WTC11 (cell line): ENCODE results near the gene MRPS10.

Experiments
- CREB1 ChIP-seq: sonication (generic); formaldehyde crosslinking; IDR thresholded peaks from 2 replicates; pipeline ENCODE4 v1.8.0; 2023; ENCODE audit warnings: mild to moderate bottlenecking, missing genetic modification reagents
- ESRRA ChIP-seq: sonication (generic); formaldehyde crosslinking; IDR thresholded peaks from 2 replicates; pipeline ENCODE4 v1.8.1; 2022; ENCODE audit warnings: mild to moderate bottlenecking, missing genetic modification reagents, borderline replicate concordance
- JAZF1 ChIP-seq: fragments of 250-450 bp; sonication (Bioruptor Pico); IDR thresholded peaks from 2 replicates; pipeline ENCODE4 v1.9.0; 2021; ENCODE audit warnings: moderate library complexity, mild to moderate bottlenecking, inconsistent platforms
- JUN ChIP-seq: sonication (generic); formaldehyde crosslinking; IDR thresholded peaks from 2 replicates; pipeline ENCODE4 v1.8.0; 2023; ENCODE audit warnings: mild to moderate bottlenecking, missing genetic modification reagents
- KAT7 ChIP-seq: sonication (generic); formaldehyde crosslinking; IDR thresholded peaks from 2 replicates; pipeline ENCODE4 v1.8.1; 2023; ENCODE audit warnings: missing genetic modification reagents, mild to moderate bottlenecking, borderline replicate concordance
- SOX15 ChIP-seq: fragments of 250-450 bp; sonication (Bioruptor Pico); IDR thresholded peaks from 2 replicates; pipeline ENCODE4 v1.9.0; 2021; ENCODE audit warnings: mild to moderate bottlenecking
- TEAD1 ChIP-seq: sonication (generic); formaldehyde crosslinking; IDR thresholded peaks from 2 replicates; pipeline ENCODE4 v1.8.0; 2022; ENCODE audit warnings: mild to moderate bottlenecking, missing genetic modification reagents
- ZNF121 ChIP-seq: sonication (generic); formaldehyde crosslinking; IDR thresholded peaks from 2 replicates; pipeline ENCODE4 v1.8.0; 2023; ENCODE audit warnings: missing genetic modification reagents
- ZNF138 ChIP-seq: sonication (generic); formaldehyde crosslinking; conservative IDR thresholded peaks from 2 replicates; pipeline ENCODE4 v1.8.1; 2022; ENCODE audit warnings: mild to moderate bottlenecking, moderate library complexity, missing genetic modification reagents
- ZNF396 ChIP-seq: fragments of 250-450 bp; sonication (Bioruptor Pico); IDR thresholded peaks from 2 replicates; pipeline ENCODE4 v1.8.0; 2021; ENCODE audit warnings: mild to moderate bottlenecking, moderate library complexity, borderline replicate concordance
- ZNF423 ChIP-seq: fragments of 250-450 bp; sonication (Bioruptor Pico); IDR thresholded peaks from 2 replicates; pipeline ENCODE4 v2.1.2; 2022; ENCODE audit warnings: mild to moderate bottlenecking, moderate library complexity
- TF ChIP-seq, protein P1 (sequence below): fragments of 200-600 bp; IDR thresholded peaks from 2 replicates; pipeline ENCODE4 v1.8.0; 2022; ENCODE audit warnings: antibody characterized with exemption
- TF ChIP-seq, protein P2 (sequence below): sonication (generic); formaldehyde crosslinking; IDR thresholded peaks from 2 replicates; pipeline ENCODE4 v1.8.1; 2022; ENCODE audit warnings: mild to moderate bottlenecking, missing genetic modification reagents, moderate library complexity, borderline replicate concordance
- TF ChIP-seq, protein P3 (sequence below): sonication (generic); formaldehyde crosslinking; conservative IDR thresholded peaks from 2 replicates; pipeline ENCODE4 v1.8.1; 2022; ENCODE audit warnings: mild to moderate bottlenecking, missing genetic modification reagents

DNA sequence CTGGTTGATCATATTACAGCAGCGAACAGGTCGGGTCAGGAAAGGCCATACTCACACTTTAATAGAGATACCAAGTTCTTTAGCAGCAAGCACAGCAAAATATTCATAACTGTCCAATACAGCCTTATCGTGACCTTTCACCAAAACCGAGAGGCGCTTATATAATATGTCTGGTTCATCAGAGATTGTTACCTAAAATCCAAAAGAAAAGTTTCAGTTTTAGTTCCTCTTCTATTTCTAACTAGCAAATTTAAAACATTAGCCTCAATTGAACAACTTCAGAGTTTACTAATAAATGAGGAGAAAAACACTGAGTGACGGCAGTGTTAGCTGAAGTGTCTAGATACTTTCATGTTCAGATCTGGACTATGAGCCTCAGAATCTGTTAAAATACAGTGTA, 5.9 kb downstream of the MRPS10 start:
- TF ChIP-seq, protein P1, sequence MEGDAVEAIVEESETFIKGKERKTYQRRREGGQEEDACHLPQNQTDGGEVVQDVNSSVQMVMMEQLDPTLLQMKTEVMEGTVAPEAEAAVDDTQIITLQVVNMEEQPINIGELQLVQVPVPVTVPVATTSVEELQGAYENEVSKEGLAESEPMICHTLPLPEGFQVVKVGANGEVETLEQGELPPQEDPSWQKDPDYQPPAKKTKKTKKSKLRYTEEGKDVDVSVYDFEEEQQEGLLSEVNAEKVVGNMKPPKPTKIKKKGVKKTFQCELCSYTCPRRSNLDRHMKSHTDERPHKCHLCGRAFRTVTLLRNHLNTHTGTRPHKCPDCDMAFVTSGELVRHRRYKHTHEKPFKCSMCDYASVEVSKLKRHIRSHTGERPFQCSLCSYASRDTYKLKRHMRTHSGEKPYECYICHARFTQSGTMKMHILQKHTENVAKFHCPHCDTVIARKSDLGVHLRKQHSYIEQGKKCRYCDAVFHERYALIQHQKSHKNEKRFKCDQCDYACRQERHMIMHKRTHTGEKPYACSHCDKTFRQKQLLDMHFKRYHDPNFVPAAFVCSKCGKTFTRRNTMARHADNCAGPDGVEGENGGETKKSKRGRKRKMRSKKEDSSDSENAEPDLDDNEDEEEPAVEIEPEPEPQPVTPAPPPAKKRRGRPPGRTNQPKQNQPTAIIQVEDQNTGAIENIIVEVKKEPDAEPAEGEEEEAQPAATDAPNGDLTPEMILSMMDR, result no peak
- TF ChIP-seq, protein P2, sequence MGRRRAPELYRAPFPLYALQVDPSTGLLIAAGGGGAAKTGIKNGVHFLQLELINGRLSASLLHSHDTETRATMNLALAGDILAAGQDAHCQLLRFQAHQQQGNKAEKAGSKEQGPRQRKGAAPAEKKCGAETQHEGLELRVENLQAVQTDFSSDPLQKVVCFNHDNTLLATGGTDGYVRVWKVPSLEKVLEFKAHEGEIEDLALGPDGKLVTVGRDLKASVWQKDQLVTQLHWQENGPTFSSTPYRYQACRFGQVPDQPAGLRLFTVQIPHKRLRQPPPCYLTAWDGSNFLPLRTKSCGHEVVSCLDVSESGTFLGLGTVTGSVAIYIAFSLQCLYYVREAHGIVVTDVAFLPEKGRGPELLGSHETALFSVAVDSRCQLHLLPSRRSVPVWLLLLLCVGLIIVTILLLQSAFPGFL (CRISPR knock-in tag), result no peak
- no peak for TF ChIP-seq ZNF138 (CRISPR knock-in tag)
- TF ChIP-seq CREB1 (CRISPR knock-in tag), result no peak
- no peak for TF ChIP-seq JAZF1 (CRISPR knock-in tag)
- TF ChIP-seq ZNF121, result no peak
- no peak for TF ChIP-seq KAT7 (CRISPR knock-in tag)
- TF ChIP-seq SOX15 (CRISPR knock-in tag), result no peak
- TF ChIP-seq, protein P3, sequence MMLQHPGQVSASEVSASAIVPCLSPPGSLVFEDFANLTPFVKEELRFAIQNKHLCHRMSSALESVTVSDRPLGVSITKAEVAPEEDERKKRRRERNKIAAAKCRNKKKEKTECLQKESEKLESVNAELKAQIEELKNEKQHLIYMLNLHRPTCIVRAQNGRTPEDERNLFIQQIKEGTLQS (CRISPR knock-in tag), result no peak
- no peak for TF ChIP-seq ZNF423 (CRISPR knock-in tag)
- no peak for TF ChIP-seq ESRRA (CRISPR knock-in tag)
- TF ChIP-seq ZNF396 (CRISPR knock-in tag), result no peak
- TF ChIP-seq JUN (CRISPR knock-in tag), result no peak
- TF ChIP-seq TEAD1 (CRISPR knock-in tag), result no peak
